GM18858 (cell line): Measurements from ENCODE around the gene IWS1.
"Not testable (repeated sequence)": the region's sequence is repeated elsewhere in the genome, so short reads cannot be mapped to it uniquely, and the experiment has no call there.

Experiments used
- ATAC-seq: cut with Tn5 transposase; IDR thresholded peaks from one replicate; pipeline ENCODE4 v1.9.1; 2021; ENCODE audit not compliant: unreplicated experiment

Gene IWS1

DNA sequence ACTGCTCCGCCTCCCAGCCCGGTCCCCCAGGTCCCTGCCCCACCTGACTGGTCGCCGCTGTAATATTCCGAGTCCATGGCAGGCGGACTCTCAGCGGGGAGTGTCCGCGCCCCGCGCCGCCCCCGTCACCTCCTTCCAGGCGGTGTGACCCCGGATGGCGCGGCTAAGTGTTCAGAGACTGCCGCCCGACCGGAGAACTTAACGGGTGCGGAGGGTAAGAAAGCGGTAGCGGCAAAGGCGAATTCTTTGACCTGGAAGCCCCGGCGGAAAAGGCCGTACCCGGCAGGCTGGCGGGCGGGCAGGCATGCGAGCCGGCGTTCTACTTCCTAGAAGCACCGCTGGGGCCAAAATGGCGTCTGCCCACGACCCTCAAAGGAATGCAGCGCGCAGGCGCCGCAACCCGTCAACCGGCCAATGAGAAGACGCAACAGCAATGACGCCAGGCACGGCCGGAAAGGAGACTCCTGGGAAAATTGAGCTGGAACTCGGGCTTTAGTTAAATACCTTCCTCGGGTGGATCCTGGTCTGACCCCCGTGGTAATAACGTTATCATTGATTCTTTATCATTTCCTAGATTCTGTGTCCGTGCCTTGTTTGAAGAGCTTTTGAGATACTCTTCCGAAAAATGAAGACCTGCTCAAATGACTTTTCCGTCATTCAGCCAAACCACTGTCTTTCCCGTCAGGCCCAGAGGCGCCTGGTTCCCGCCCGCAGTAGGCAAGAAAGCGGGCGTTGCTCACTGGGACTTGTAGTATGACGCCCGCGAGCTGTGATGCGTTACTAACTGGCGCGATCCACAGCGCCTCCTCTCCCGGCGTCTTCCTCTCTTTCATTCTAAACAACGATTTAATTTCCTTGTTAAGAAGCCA, at the start of gene IWS1:
TSS of gene IWS1 (minus strand) at position 358 of the 869 bp plus-strand sequence. CDS start at position 77, 281 bp downstream.
- peak; percentile 74 for ATAC-seq

GRCh38 chr2:127575941-127576432, 49.7 kb upstream of the IWS1 start:
- no peak for ATAC-seq

DNA sequence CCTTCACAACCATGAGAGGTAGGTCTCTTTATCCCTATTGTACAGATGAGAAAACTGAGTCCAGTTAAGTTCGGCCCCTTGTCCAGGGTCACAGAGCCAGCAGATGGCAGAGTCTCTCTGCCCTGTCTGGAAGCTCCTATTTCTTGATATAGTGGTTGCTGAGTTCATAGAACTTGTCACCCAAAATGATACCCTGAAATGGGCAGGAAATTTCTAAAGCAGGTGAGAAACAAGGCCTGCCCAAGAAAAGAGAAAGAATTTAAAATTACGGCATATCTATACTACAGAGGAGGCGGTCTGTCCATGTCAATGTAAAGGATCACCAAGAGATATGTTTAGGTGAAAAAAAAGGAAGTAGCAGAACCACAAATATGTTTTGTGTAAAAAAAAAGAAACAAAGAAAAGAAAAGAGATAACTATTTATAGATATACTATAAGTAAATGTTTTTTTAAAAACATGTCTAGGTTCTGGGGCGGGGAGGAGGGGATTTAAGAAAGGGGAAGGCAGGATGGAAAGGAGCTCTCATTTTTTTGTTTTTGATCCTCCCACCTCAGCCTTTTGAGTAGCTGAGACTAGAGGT, 49.0 kb upstream of the IWS1 start:
- no peak for ATAC-seq

GRCh38 chr2:127574656-127575055, 48.4 kb upstream of the IWS1 start:
- ATAC-seq: no peak

DNA sequence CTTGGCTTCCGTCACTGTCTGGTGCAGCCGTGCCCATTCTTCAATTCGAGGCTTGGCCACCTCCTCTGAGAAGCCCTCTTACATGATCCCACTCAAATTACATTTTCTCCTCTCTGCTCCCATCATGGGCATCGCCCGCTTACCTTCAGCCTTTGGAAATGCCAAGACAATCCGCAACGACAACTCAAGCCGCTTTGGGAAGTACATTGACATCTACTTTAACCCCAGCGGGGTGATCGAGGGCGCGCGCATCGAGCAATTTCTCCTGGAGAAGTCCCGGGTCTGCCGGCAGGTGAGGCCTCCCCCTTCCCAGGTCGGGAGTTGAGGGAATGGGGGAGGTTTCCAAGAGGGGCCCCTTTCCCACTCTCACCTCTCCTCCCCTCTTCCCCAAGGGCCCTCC, 47.5 kb upstream of the IWS1 start:
- ATAC-seq: no peak

DNA sequence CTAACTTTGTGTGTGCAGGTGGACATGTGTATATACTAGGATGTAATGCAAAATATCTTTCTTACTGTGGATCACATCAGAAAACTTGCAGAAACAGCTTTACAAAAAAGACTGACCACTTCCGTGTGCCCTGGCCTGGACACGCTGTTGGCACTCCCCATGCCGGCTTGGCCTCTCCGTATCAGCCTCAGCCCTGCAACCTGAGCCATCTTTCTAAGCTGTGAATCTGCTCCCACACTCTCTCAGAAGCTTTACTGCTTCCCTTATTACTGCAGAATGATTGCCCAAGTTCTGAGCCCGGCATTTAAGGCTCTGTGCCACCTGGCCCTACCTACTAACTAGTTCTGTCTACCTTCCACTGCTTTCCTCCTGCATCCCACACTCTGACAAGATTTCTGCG, 47.0 kb upstream of the IWS1 start:
- ATAC-seq: no peak

GRCh38 chr2:127572841-127573240, 46.6 kb upstream of the IWS1 start:
- no peak for ATAC-seq

DNA sequence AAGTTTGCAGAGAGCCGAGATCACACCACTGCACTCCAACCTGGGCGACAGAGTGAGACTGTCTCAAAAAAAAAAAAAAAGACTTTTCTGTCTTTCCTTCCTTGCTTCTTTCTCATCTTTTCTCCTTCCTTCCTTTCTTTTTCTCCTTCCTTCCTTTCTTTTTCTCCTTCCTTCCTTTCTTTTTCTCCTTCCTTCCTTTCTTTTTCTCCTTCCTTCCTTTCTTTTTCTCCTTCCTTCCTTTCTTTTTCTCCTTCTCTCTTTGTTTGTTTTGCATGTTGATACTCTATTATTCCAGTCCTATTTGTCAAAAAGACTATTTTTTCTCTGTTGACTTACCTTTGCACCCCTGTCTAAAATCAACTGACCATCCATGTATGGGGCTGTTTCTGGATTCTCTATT, 46.1 kb upstream of the IWS1 start:
- ATAC-seq: not testable (repeated sequence)

- no peak for ATAC-seq
These were observed 44.3 kb upstream of the IWS1 start for GRCh38 chr2:127570282-127571250.

- ATAC-seq: no peak
These were observed 43.4 kb upstream of the IWS1 start for GRCh38 chr2:127569666-127570065.

DNA sequence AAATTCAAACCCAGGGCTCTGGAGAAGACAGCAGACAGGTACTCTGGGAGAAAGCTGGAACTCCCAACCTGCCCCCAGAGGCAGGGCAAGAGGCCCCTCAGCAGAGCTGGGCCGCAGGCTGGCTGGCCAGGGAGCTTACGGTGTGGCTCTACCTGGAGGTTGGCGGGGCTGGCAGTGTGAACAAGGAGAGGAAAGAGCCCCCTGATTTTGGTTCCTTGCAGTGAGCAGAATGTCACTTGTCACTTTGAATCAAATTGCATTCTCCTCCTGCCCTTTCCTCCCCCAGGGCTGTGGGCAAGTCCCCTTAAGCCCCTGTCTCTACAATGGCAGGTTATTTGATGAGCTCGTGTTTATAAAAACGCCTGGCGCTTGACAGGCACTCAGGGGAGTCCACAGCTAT, 41.8 kb upstream of the IWS1 start:
- ATAC-seq: no peak

DNA sequence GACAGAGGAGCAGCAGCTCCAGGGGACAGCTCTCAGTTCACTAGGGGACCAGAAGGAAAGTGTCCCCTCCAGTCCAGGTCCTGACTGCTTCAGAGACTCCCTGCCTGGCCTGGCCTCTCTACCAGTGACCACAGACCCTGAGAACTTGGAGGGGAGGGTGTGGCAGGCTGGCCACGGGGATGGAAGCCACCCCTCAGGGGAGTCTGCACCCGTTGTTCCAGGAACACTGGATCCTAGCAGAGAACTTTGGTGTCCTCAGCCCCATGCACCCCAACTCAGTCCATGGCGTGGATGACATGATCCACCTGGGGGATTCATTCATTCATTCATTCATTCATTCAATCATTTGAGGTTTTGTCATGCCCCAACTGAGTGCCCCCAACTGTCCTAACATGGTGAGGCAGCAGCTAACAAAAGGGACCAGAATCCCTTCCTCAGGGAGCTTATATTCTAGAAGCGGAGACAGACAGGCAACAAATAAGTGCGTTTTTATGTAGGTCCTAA, 41.1 kb upstream of the IWS1 start:
- no peak for ATAC-seq

- no peak for ATAC-seq
These were observed 40.3 kb upstream of the IWS1 start for GRCh38 chr2:127566576-127566975.

DNA sequence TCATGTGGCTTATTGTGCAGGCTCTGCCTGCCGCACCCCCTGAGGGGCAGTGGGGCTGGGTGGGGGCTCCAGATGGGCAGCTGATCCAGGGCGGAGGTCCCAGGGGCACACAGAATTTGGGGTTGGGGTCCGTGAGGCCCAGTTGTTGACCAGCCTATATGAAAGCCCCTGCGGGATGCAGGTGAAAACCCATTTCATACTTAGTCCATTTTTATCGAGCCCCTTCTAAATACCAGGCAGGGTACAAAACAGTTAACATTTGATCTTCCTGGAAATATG, 39.8 kb upstream of the IWS1 start:
- no peak for ATAC-seq

- ATAC-seq: no peak
These were observed 39.2 kb upstream of the IWS1 start for GRCh38 chr2:127565261-127566138.

DNA sequence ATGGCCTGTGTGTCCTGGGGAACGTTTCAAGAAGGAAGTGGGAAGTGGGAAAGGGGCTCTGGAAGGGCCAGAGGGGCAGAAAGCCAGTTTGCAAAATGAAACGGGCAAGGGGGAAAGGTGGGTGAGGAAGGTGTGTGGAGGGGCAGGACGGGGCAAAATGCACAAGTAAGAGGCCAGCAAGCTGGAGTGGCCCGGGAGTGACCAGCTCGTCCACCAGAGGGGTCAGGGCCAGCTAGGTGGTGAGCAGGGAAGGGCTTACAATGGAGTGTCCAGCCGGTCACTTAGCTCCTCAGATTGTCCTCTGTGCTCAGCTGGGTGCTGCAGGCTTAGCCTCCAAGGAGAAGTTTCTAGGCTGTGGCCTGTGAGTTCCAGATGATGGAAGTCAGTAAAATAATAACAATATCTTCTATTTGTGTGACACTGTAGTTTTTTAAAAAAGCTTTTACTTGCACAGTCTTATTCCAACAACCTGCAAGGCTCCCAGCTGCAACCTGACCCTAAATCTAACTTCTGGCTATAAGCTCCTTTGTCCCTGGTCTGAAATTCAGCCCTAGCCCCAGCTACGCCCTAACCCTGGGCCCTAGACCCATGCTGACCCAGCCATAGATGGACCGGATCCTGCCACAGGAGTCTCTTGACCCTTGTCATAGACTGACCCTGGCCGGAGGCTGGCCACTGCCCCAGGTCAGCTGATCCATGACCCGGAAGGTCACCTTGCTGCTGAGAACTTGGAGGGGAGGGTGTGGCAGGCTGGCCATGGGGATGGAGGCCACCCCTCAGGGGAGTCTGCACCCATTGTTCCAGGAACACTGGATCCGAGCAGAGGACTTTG, 38.4 kb upstream of the IWS1 start:
- no peak for ATAC-seq

GRCh38 chr2:127563458-127564428, 37.5 kb upstream of the IWS1 start:
- peak; percentile 98 for ATAC-seq

GRCh38 chr2:127562936-127563335, 36.6 kb upstream of the IWS1 start:
- ATAC-seq: no peak
